ENCODE results near the gene DYDC1.
"Not testable (repeated sequence)": the region's sequence is repeated elsewhere in the genome, so short reads cannot be mapped to it uniquely, and the experiment has no call there.

DYDC1 gene

DNA sequence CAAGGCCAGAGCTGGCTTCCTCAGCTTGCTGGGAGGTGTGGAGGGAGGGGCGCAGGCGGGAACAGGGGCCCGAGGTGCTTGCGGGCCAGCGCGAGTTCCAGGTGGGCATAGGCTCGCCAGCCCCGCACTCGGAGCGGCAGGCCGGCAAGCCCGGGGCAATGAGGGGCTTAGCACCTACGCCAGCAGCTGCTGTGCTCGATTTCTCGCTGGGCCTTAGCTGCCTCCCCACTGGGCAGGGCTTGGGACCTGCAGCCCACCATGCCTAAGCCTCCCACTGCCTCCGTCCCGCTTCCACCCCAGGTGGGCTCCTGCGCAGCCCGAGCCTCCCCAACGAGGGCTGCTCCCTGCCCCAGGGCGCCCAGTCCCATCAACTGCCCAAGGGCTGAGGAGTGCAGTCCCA lies 41.2 kb downstream of the DYDC1 start:
- Histone ChIP-seq H3F3A (ENCODE audit: control insufficient read depth, insufficient read depth) (no peaks in the 10 kb centered on the region), H3K27ac (ENCODE audit: low read depth, low read length) (no peak overlapping the region), H3K4me3 (ENCODE audit: low read length) (no peak overlapping the region), H3K79me2 (ENCODE audit: control insufficient read depth, low read length) (no peaks in the 10 kb centered on the region), H3K4me2 (ENCODE audit: low read length) (no peak overlapping the region), H3K27me3 (ENCODE audit: control insufficient read depth, low read length) (0 out of 2 replicates have a peak, but pooled peaks cover 4% of the 10 kb centered on the region), H3K9me3 (ENCODE audit: control insufficient read depth, insufficient read depth, low read length) (no peaks in the 10 kb centered on the region), H3K9me2 (replicated peaks; ENCODE audit: control insufficient read depth, low read length) (no peaks in the 10 kb centered on the region), H4K20me1 (ENCODE audit: control insufficient read depth, insufficient read depth, low read depth, low read length) (no peaks in the 10 kb centered on the region), H3K36me3 (ENCODE audit: control insufficient read depth, low read length) (no peaks in the 10 kb centered on the region), H3K4me1 (ENCODE audit: control insufficient read depth, low read length) (peaks cover 6% of the 10 kb centered on the region; the same call in 1 of the 2 replicates)
- TF ChIP-seq, protein P1, sequence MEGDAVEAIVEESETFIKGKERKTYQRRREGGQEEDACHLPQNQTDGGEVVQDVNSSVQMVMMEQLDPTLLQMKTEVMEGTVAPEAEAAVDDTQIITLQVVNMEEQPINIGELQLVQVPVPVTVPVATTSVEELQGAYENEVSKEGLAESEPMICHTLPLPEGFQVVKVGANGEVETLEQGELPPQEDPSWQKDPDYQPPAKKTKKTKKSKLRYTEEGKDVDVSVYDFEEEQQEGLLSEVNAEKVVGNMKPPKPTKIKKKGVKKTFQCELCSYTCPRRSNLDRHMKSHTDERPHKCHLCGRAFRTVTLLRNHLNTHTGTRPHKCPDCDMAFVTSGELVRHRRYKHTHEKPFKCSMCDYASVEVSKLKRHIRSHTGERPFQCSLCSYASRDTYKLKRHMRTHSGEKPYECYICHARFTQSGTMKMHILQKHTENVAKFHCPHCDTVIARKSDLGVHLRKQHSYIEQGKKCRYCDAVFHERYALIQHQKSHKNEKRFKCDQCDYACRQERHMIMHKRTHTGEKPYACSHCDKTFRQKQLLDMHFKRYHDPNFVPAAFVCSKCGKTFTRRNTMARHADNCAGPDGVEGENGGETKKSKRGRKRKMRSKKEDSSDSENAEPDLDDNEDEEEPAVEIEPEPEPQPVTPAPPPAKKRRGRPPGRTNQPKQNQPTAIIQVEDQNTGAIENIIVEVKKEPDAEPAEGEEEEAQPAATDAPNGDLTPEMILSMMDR (IDR thresholded peaks at IDR 0.05; ENCODE audit: low read depth, low read length, poor library complexity, severe bottlenecking), result no peak
- no peak for TF ChIP-seq EZH2phosphoT487 (IDR thresholded peaks at IDR 0.05; ENCODE audit: borderline replicate concordance, low read length)

DNA sequence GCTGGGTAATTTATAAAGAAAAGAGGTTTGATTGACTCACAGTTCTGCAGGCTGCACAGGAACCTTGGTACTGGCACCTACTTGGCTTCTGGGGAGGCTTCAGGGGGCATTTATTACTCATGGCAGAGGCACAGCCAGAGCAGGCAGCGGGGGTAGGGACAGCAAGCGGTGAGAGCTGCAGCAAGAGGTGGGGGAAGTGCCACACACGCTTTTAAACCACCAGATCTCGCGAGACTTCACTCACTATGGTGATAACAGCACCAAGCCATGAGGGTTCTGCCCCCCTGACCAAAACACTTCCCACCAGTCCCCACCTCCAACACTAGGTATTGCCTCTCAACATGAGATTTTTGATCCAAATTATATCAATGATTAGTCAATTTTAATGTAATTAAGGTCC lies 43.0 kb downstream of the DYDC1 start:
- Histone ChIP-seq H3K79me2 (ENCODE audit: control insufficient read depth, low read length) (no peaks in the 10 kb centered on the region), H3K4me2 (ENCODE audit: low read length) (no peak overlapping the region)
- TF ChIP-seq EZH2phosphoT487 (IDR thresholded peaks at IDR 0.05; ENCODE audit: borderline replicate concordance, low read length), result no peak
- TF ChIP-seq, protein P1 (IDR thresholded peaks at IDR 0.05; ENCODE audit: low read depth, low read length, poor library complexity, severe bottlenecking), result no peak

DNA sequence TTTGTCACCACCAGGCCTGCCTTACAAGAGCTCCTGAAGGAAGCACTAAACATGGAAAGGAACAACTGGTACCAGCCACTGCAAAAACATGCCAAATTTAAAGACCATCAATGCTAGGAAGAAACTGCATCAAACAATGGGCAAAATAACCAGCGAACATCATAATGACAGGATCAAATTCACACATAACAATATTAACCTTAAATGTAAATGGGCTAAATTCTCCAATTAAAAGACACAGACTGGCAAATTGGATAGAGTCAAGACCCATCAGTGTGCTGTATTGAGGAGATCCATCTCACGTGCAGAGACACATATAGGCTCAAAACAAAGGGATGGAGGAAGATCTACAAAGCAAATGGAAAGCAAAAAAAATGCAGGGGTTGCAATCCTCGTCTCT lies 50.6 kb downstream of the DYDC1 start:
- not testable (repeated sequence) for H3K36me3 ChIP-seq (ENCODE audit: control insufficient read depth, low read length); H3F3A ChIP-seq (ENCODE audit: control insufficient read depth, insufficient read depth); H3K9me3 ChIP-seq (ENCODE audit: control insufficient read depth, insufficient read depth, low read length); H3K4me1 ChIP-seq (ENCODE audit: control insufficient read depth, low read length); H3K4me3 ChIP-seq (ENCODE audit: low read length); H3K27me3 ChIP-seq (ENCODE audit: control insufficient read depth, low read length); H3K9me2 ChIP-seq (replicated peaks; ENCODE audit: control insufficient read depth, low read length); H3K79me2 ChIP-seq (ENCODE audit: control insufficient read depth, low read length); H4K20me1 ChIP-seq (ENCODE audit: control insufficient read depth, insufficient read depth, low read depth, low read length); H3K4me2 ChIP-seq (ENCODE audit: low read length); H3K27ac ChIP-seq (ENCODE audit: low read depth, low read length)

More for the DNA sequence above, 43.0 kb downstream of the DYDC1 start:
- no peaks in the 10 kb centered on the region for H3K36me3 ChIP-seq (ENCODE audit: control insufficient read depth, low read length)
- H3K4me1 ChIP-seq (ENCODE audit: control insufficient read depth, low read length), result peaks cover 6% of the 10 kb centered on the region; the same call in 1 of the 2 replicates
- no peak overlapping the region for H3K27ac ChIP-seq (ENCODE audit: low read depth, low read length)
- H3K9me2 ChIP-seq (replicated peaks; ENCODE audit: control insufficient read depth, low read length), result no peaks in the 10 kb centered on the region
- no peaks in the 10 kb centered on the region for H4K20me1 ChIP-seq (ENCODE audit: control insufficient read depth, insufficient read depth, low read depth, low read length)
- no peaks in the 10 kb centered on the region for H3K9me3 ChIP-seq (ENCODE audit: control insufficient read depth, insufficient read depth, low read length)
- no peaks in the 10 kb centered on the region for H3F3A ChIP-seq (ENCODE audit: control insufficient read depth, insufficient read depth)
- H3K27me3 ChIP-seq (ENCODE audit: control insufficient read depth, low read length), result no peaks in the 10 kb centered on the region
- H3K4me3 ChIP-seq (ENCODE audit: low read length), result no peak overlapping the region

DNA sequence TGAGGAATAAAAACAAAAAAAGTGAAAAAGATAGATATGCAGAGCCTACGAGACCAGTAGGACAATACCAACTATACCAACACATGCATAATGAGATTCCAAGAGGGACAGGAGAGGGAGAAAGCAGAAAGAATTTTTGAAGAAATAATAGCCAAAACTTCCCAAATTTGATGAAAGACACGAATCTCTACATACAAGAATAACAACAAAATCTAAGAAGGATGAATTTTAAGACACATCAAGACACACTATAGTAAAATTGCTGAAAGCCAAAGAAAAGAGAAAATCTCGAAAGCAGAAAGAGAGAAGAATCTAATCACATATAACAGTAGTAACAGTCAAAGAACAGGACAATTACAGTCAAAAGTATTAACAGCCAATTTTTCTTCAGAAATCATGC lies 59.6 kb downstream of the DYDC1 start:
- Histone ChIP-seq H3K9me2 (replicated peaks; ENCODE audit: control insufficient read depth, low read length) (no peaks in the 10 kb centered on the region), H3K4me3 (ENCODE audit: low read length) (no peak overlapping the region), H4K20me1 (ENCODE audit: control insufficient read depth, insufficient read depth, low read depth, low read length) (no peaks in the 10 kb centered on the region), H3F3A (ENCODE audit: control insufficient read depth, insufficient read depth) (no peaks in the 10 kb centered on the region), H3K79me2 (ENCODE audit: control insufficient read depth, low read length) (no peaks in the 10 kb centered on the region), H3K4me2 (ENCODE audit: low read length) (no peak overlapping the region), H3K36me3 (ENCODE audit: control insufficient read depth, low read length) (no peaks in the 10 kb centered on the region), H3K27ac (ENCODE audit: low read depth, low read length) (no peak overlapping the region), H3K4me1 (ENCODE audit: control insufficient read depth, low read length) (no peaks in the 10 kb centered on the region), H3K27me3 (ENCODE audit: control insufficient read depth, low read length) (no peaks in the 10 kb centered on the region), H3K9me3 (ENCODE audit: control insufficient read depth, insufficient read depth, low read length) (no peaks in the 10 kb centered on the region)
- no peak for TF ChIP-seq EZH2phosphoT487 (IDR thresholded peaks at IDR 0.05; ENCODE audit: borderline replicate concordance, low read length)
- TF ChIP-seq, protein P1 (IDR thresholded peaks at IDR 0.05; ENCODE audit: low read depth, low read length, poor library complexity, severe bottlenecking), result no peak
